CD8-positive, alpha-beta memory T cell (primary cell): ENCODE measurements around the gene GRID1. TPM values are rescaled to one million over a fixed set of nuclear protein-coding genes. Genes with fewer than 3 reads are reported as not detected.

Experiments
- CTCF ChIA-PET: fragments of 350-600 bp; sonication (Branson Sonifier 250); formaldehyde crosslinking; loops from one replicate; lab custom pipeline; 2021; ENCODE audit warnings: antibody characterized with exemption; lab: Charles Lee
- POLR2A ChIA-PET: fragments of 350-600 bp; sonication (Branson Sonifier 250); formaldehyde crosslinking; loops from one replicate; lab custom pipeline; 2021; ENCODE audit warnings: antibody characterized with exemption; lab: Charles Lee
- DNase-seq, 5 donors: peaks; one replicate each; pipeline versions ENCODE4 v3.0.0 to v3.0.0-alpha.2; 2020 to 2022; ENCODE audit warnings: mixed read lengths in 1 of 5
- H3K27ac ChIP-seq: one replicate; pipeline ENCODE4 v1.7.0; 2013; ENCODE audit warnings: low read depth, mild to moderate bottlenecking, low read length, moderate library complexity
- H3K27me3 ChIP-seq: 2 replicates; pipeline ENCODE4 v1.7.0; 2013; ENCODE audit warnings: low read length, mild to moderate bottlenecking; ENCODE audit not compliant: insufficient read depth, poor library complexity, severe bottlenecking
- H3K36me3 ChIP-seq: 2 replicates; pipeline ENCODE4 v1.7.0; 2013; ENCODE audit warnings: mild to moderate bottlenecking, low read length, moderate library complexity; ENCODE audit not compliant: insufficient read depth
- H3K4me1 ChIP-seq: 2 replicates; pipeline ENCODE4 v1.7.0; 2013; ENCODE audit warnings: mild to moderate bottlenecking, low read length, moderate library complexity; ENCODE audit not compliant: insufficient read depth
- H3K4me3 ChIP-seq: 2 replicates; pipeline ENCODE4 v1.7.0; 2013; ENCODE audit warnings: mild to moderate bottlenecking, low read length
- H3K9me3 ChIP-seq: 2 replicates; pipeline ENCODE4 v1.7.0; 2013; ENCODE audit warnings: mild to moderate bottlenecking, low read length
- H3K27ac Mint-ChIP-seq, 8 donors: one replicate each; pipeline ENCODE4 v1.8.0; 2020 to 2021; ENCODE audit warnings: mixed read lengths in 8 of 8, mild to moderate bottlenecking in 6 of 8, inconsistent platforms in 3 of 8, moderate library complexity in 3 of 8
- H3K27me3 Mint-ChIP-seq, 2 donors: one replicate each; pipeline ENCODE4 v1.8.0; 2020 to 2021; ENCODE audit warnings: mixed read lengths in 2 of 2, mild to moderate bottlenecking in 1 of 2, moderate library complexity in 1 of 2
- H3K36me3 Mint-ChIP-seq, 3 donors: one replicate each; pipeline ENCODE4 v1.8.0; 2020 to 2021; ENCODE audit warnings: mixed read lengths in 3 of 3, inconsistent platforms in 1 of 3, mild to moderate bottlenecking in 1 of 3
- H3K4me1 Mint-ChIP-seq, 3 donors: one replicate each; pipeline ENCODE4 v1.8.0; 2020 to 2021; ENCODE audit warnings: mixed read lengths in 3 of 3, inconsistent platforms in 1 of 3, mild to moderate bottlenecking in 1 of 3
- H3K4me3 Mint-ChIP-seq, 7 donors: one replicate each; pipeline ENCODE4 v1.8.0; 2020 to 2021; ENCODE audit warnings: mixed read lengths in 7 of 7, mild to moderate bottlenecking in 6 of 7, moderate library complexity in 4 of 7, inconsistent platforms in 2 of 7
- H3K9me3 Mint-ChIP-seq, 5 donors: one replicate each; pipeline ENCODE4 v1.8.0; 2020 to 2022; ENCODE audit warnings: mixed read lengths in 5 of 5, mild to moderate bottlenecking in 3 of 5, moderate library complexity in 2 of 5, inconsistent platforms in 1 of 5
- polyA plus RNA-seq: library from polyadenylated mRNA; unstranded; fragments of 300-500 nt; fragmentation: Illumina TruSeq; gene quantifications from one replicate; pipeline ENCODE4 v1.2.3, GENCODE V29; 2021
- total RNA-seq, 2 experiments: library from RNA; stranded (reverse); gene quantifications; one replicate each; pipeline ENCODE4 v1.2.3, GENCODE V29; 2021

Gene GRID1
- total and polyA plus RNA-seq, 3 experiments from 2014 or later, result not detected

GRCh38 chr10:86136934-86137333 lies 229.7 kb downstream of the GRID1 start:
- DNase-seq, result no peak
- no peaks in the 10 kb centered on the region for H3K27me3 ChIP-seq
- no peaks in the 10 kb centered on the region for H3K36me3 ChIP-seq
- ChIA-PET POLR2A (no interaction called here), CTCF (no interaction called here)
- no peaks in the 10 kb centered on the region for H3K4me1 ChIP-seq
- no peak overlapping the region for H3K4me3 ChIP-seq
- H3K27me3 Mint-ChIP-seq, result peaks cover 0 to 3% of the 10 kb centered on the region in 2 donors
- H3K4me3 Mint-ChIP-seq, result no peak overlapping the region
- H3K36me3 Mint-ChIP-seq, result no peaks in the 10 kb centered on the region
- H3K4me1 Mint-ChIP-seq, result no peaks in the 10 kb centered on the region
- no peak overlapping the region for H3K27ac ChIP-seq
- no peak overlapping the region for H3K27ac Mint-ChIP-seq
- H3K9me3 Mint-ChIP-seq, result no peaks in the 10 kb centered on the region
- H3K9me3 ChIP-seq, result no peaks in the 10 kb centered on the region

- no peak overlapping the region for H3K4me3 ChIP-seq
- no peaks in the 10 kb centered on the region for H3K27me3 ChIP-seq
- H3K36me3 ChIP-seq, result no peaks in the 10 kb centered on the region
- Mint-ChIP-seq H3K27ac (no peak overlapping the region), H3K36me3 (no peaks in the 10 kb centered on the region), H3K27me3 (peaks cover 0 to 1% of the 10 kb centered on the region in 2 donors), H3K9me3 (peaks cover 0 to 2% (median 0%) of the 10 kb centered on the region in 5 donors), H3K4me3 (no peak overlapping the region), H3K4me1 (no peaks in the 10 kb centered on the region)
- no peaks in the 10 kb centered on the region for H3K4me1 ChIP-seq
- CTCF ChIA-PET, result no interaction called here
- POLR2A ChIA-PET, result no interaction called here
- DNase-seq, result no peak
- H3K9me3 ChIP-seq, result no peaks in the 10 kb centered on the region
- H3K27ac ChIP-seq, result no peak overlapping the region
These were observed 231.4 kb downstream of the GRID1 start for GRCh38 chr10:86135191-86135590.

GRCh38 chr10:86130737-86131475 lies 235.7 kb downstream of the GRID1 start:
- H3K4me1 Mint-ChIP-seq, result no peaks in the 10 kb centered on the region
- no peak overlapping the region for H3K27ac Mint-ChIP-seq
- DNase-seq, result no peak
- peaks cover 0 to 2% (median 0%) of the 10 kb centered on the region in 5 donors for H3K9me3 Mint-ChIP-seq
- Histone ChIP-seq H3K27me3 (no peaks in the 10 kb centered on the region), H3K4me3 (no peak overlapping the region), H3K4me1 (no peaks in the 10 kb centered on the region), H3K9me3 (no peaks in the 10 kb centered on the region), H3K36me3 (no peaks in the 10 kb centered on the region), H3K27ac (no peak overlapping the region)
- H3K36me3 Mint-ChIP-seq, result no peaks in the 10 kb centered on the region
- ChIA-PET CTCF (no interaction called here), POLR2A (no interaction called here)
- peaks cover 3 to 4% of the 10 kb centered on the region in 2 donors for H3K27me3 Mint-ChIP-seq
- H3K4me3 Mint-ChIP-seq, result no peak overlapping the region

- Histone ChIP-seq H3K9me3 (no peaks in the 10 kb centered on the region), H3K36me3 (no peaks in the 10 kb centered on the region), H3K27me3 (no peaks in the 10 kb centered on the region), H3K4me1 (no peaks in the 10 kb centered on the region), H3K27ac (no peak overlapping the region), H3K4me3 (no peak overlapping the region)
- ChIA-PET POLR2A (no interaction called here), CTCF (no interaction called here)
- no peaks in the 10 kb centered on the region for H3K4me1 Mint-ChIP-seq
- DNase-seq, result no peak
- no peaks in the 10 kb centered on the region for H3K36me3 Mint-ChIP-seq
- no peak overlapping the region for H3K27ac Mint-ChIP-seq
- peaks cover 0 to 2% (median 0%) of the 10 kb centered on the region in 5 donors for H3K9me3 Mint-ChIP-seq
- H3K4me3 Mint-ChIP-seq, result no peak overlapping the region
- peaks cover 3 to 4% of the 10 kb centered on the region in 2 donors for H3K27me3 Mint-ChIP-seq
These were observed 236.6 kb downstream of the GRID1 start for GRCh38 chr10:86130041-86130440.

- no peak for DNase-seq
- no peaks in the 10 kb centered on the region for H3K36me3 Mint-ChIP-seq
- H3K27me3 Mint-ChIP-seq, result peaks cover 3 to 11% of the 10 kb centered on the region in 2 donors
- H3K4me1 ChIP-seq, result no peaks in the 10 kb centered on the region
- H3K9me3 ChIP-seq, result no peaks in the 10 kb centered on the region
- no peak overlapping the region for H3K27ac Mint-ChIP-seq
- H3K27ac ChIP-seq, result no peak overlapping the region
- peaks cover 0 to 2% (median 0%) of the 10 kb centered on the region in 5 donors for H3K9me3 Mint-ChIP-seq
- no peaks in the 10 kb centered on the region for H3K27me3 ChIP-seq
- no peak overlapping the region for H3K4me3 Mint-ChIP-seq
- ChIA-PET CTCF (no interaction called here), POLR2A (no interaction called here)
- H3K4me3 ChIP-seq, result no peak overlapping the region
- H3K36me3 ChIP-seq, result no peaks in the 10 kb centered on the region
- no peaks in the 10 kb centered on the region for H3K4me1 Mint-ChIP-seq
These were observed 238.2 kb downstream of the GRID1 start for GRCh38 chr10:86128360-86128759.

- Mint-ChIP-seq H3K4me3 (no peak overlapping the region), H3K27me3 (peaks cover 3 to 11% of the 10 kb centered on the region in 2 donors), H3K27ac (no peak overlapping the region), H3K36me3 (no peaks in the 10 kb centered on the region), H3K9me3 (peaks cover 0 to 2% (median 0%) of the 10 kb centered on the region in 5 donors), H3K4me1 (no peaks in the 10 kb centered on the region)
- H3K36me3 ChIP-seq, result no peaks in the 10 kb centered on the region
- ChIA-PET POLR2A (no interaction called here), CTCF (no interaction called here)
- no peaks in the 10 kb centered on the region for H3K9me3 ChIP-seq
- no peak overlapping the region for H3K4me3 ChIP-seq
- H3K27me3 ChIP-seq, result no peaks in the 10 kb centered on the region
- DNase-seq, result no peak
- H3K27ac ChIP-seq, result no peak overlapping the region
- no peaks in the 10 kb centered on the region for H3K4me1 ChIP-seq
These were observed 239.2 kb downstream of the GRID1 start for GRCh38 chr10:86127274-86127819.

GRCh38 chr10:86124734-86125133 lies 241.9 kb downstream of the GRID1 start:
- H3K27ac Mint-ChIP-seq, result no peak overlapping the region
- Histone ChIP-seq H3K4me3 (no peak overlapping the region), H3K4me1 (no peaks in the 10 kb centered on the region), H3K9me3 (no peaks in the 10 kb centered on the region), H3K27me3 (no peaks in the 10 kb centered on the region), H3K36me3 (no peaks in the 10 kb centered on the region), H3K27ac (no peak overlapping the region)
- ChIA-PET CTCF (no interaction called here), POLR2A (no interaction called here)
- H3K9me3 Mint-ChIP-seq, result no peaks in the 10 kb centered on the region
- peaks cover 2 to 11% of the 10 kb centered on the region in 2 donors for H3K27me3 Mint-ChIP-seq
- H3K4me1 Mint-ChIP-seq, result no peaks in the 10 kb centered on the region
- DNase-seq, result no peak
- H3K4me3 Mint-ChIP-seq, result no peak overlapping the region
- no peaks in the 10 kb centered on the region for H3K36me3 Mint-ChIP-seq

GRCh38 chr10:86123715-86124114 lies 242.9 kb downstream of the GRID1 start:
- Mint-ChIP-seq H3K27me3 (peaks cover 2 to 11% of the 10 kb centered on the region in 2 donors), H3K4me1 (no peaks in the 10 kb centered on the region), H3K9me3 (no peaks in the 10 kb centered on the region), H3K36me3 (no peaks in the 10 kb centered on the region), H3K4me3 (no peak overlapping the region), H3K27ac (no peak overlapping the region)
- H3K27me3 ChIP-seq, result no peaks in the 10 kb centered on the region
- no peaks in the 10 kb centered on the region for H3K36me3 ChIP-seq
- DNase-seq, result no peak
- H3K4me1 ChIP-seq, result no peaks in the 10 kb centered on the region
- H3K9me3 ChIP-seq, result no peaks in the 10 kb centered on the region
- no peak overlapping the region for H3K27ac ChIP-seq
- H3K4me3 ChIP-seq, result no peak overlapping the region
- ChIA-PET POLR2A (no interaction called here), CTCF (no interaction called here)
